Neural progenitor cell (in vitro differentiated cells): ENCODE data around the gene PPP2R2B.

Experiments used
- CTCF ChIP-seq: fragments of 200-600 bp; sonication (generic); IDR thresholded peaks from 2 replicates; pipeline ENCODE4 v1.5.1; 2017; ENCODE audit warnings: antibody characterized with exemption, mild to moderate bottlenecking
- EZH2 ChIP-seq: fragments of 200-600 bp; sonication (generic); IDR thresholded peaks from 2 replicates; pipeline ENCODE4 v1.6.1; 2017; ENCODE audit warnings: antibody characterized with exemption, mild to moderate bottlenecking, moderate library complexity
- EZH2phosphoT487 ChIP-seq: fragments of 200-600 bp; sonication (generic); IDR thresholded peaks from 2 replicates; pipeline ENCODE4 v1.6.1; 2017; ENCODE audit warnings: antibody characterized with exemption

- TF ChIP-seq CTCF = no peak
- TF ChIP-seq EZH2 = no peak
- no peak for TF ChIP-seq EZH2phosphoT487
Observed at GRCh38 chr5:146561711-146562110, 316.8 kb downstream of the PPP2R2B start.
